ENCODE results near the gene PPP1R15B.
A peak's percentile ranks its signal among the peaks of the same experiment; 100 is the strongest.

The PPP1R15B gene

DNA sequence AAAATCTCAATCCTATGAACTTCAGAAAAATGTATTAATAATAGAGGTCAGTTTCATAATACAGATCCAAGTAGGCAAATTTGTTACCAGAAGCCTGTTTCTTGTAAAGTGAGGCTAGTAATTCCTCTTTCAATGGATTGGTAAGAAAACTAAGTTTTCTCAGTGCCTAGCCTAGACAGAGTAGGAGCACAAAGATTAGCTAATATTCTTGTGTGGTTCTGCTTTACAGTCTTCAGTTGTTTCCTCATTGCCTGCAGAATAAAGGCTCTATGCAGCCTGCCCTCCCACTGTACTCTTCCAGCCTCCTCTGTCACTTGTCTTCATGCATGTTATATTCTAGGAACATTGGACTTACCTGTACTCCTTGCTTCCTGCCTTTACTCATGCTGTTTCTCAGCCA, 2.4 kb upstream of the PPP1R15B start:
- FAIRE-seq (no peak), DNase-seq (ENCODE audit: insufficient read length, low spot score) (no peak)
- TF ChIP-seq CTCF (IDR thresholded peaks at IDR 0.05; ENCODE audit: insufficient read depth, missing control alignments): no peak

GRCh38 chr1:204413170-204413535, 1.5 kb upstream of the PPP1R15B start:
- DNase-seq (ENCODE audit: insufficient read length, low spot score) (no peak), FAIRE-seq (no peak)
- TF ChIP-seq CTCF (IDR thresholded peaks at IDR 0.05; ENCODE audit: insufficient read depth, missing control alignments): no peak

DNA sequence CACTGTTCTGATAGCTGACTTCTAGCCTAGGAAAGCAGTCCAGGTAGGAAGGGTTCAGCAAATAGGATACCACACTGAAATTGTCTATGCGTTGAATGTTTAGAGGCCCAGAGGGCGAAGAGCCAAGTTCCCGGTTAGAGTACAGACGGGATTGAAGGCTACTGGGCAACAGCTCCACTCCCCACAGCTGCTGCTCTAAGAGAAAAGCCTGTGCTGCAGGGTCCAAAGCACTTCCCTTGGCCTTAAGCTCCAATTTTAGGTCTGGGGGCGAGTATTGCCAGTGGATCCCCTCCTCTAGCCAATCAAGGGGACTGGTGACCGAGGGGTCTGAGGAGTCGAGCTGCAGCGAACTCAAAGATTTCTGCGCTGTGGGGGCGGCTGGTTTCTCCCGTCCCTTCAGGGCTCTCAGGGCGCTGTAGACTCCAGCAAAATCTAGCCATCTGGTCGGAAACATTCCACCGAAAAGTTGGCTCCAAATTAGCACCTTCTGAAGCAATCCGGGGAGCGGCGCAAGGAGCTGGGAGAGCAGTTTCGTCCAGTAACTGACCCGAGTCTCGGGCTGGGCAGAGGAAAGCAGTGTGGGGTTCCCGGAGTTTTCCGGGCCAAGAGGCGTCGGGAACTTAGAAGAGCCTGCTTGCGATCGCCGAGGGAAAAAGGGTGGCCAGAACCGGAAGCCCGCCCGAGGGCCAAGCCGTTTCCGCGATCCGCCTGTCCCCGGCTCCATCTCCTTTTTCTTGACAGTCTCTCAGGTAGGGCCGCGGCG, 748 bp downstream of the PPP1R15B start:
- no peak for DNase-seq (ENCODE audit: insufficient read length, low spot score)
- no peak for FAIRE-seq
- no peak for TF ChIP-seq CTCF (IDR thresholded peaks at IDR 0.05; ENCODE audit: insufficient read depth, missing control alignments)

DNA sequence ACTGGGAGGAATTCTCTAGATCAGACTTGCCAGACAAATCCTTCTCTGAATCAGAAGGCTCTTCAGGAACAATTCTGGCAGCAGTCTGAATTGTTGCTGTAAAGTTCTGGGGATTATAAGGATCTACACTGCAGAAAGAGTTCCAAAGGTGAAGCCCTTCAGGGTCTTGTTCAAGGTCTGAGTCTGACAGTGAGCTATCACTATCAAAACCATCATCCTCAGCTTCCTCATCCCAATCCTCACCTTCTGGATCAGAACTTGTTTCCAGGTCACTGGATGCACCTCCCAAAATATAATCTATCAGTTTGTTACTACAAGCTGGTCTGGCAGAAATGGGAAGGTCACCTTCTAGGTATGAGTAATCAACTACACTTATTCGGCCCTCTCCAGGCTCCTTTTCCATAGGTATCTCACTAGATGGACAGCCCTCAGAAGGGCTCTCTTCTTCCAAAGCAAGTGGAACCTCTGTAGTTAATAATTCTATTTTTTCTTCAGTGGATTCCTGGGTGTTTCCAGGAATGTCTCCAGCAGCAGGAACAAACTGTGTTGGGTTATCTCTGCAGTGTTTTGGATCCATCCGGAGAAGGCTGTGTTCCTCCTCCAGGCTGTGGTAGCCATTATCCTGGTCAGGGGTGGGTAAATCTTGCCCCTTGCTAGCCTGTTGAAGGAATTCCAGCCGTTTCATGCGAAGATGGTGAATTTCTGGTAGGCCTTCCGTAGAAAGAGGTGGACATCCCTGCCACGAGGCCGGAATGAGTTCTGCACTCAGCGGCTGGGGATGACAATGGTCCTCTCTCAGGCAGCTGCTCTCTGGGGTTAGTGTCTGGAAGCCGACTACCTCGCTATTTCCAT, 1.6 kb downstream of the PPP1R15B start:
- TF ChIP-seq CTCF (IDR thresholded peaks at IDR 0.05; ENCODE audit: insufficient read depth, missing control alignments): no peak
- FAIRE-seq: no peak
- DNase-seq (ENCODE audit: insufficient read length, low spot score): no peak

- no peak for DNase-seq (ENCODE audit: insufficient read length, low spot score)
- no peak for TF ChIP-seq CTCF (IDR thresholded peaks at IDR 0.05; ENCODE audit: insufficient read depth, missing control alignments)
Measured at GRCh38 chr1:204409123-204409522, 2.5 kb downstream of the PPP1R15B start.

GRCh38 chr1:204408602-204409001, 3.0 kb downstream of the PPP1R15B start:
- FAIRE-seq (peak; percentile 6), DNase-seq (ENCODE audit: insufficient read length, low spot score) (no peak)
- no peak for TF ChIP-seq CTCF (IDR thresholded peaks at IDR 0.05; ENCODE audit: insufficient read depth, missing control alignments)

More at GRCh38 chr1:204409123-204409522, 2.5 kb downstream of the PPP1R15B start:
- no peak for FAIRE-seq
